Hepatocyte (in vitro differentiated cells): ENCODE data around the gene THEM5.

Experiments used
- CTCF ChIP-seq: fragments of 200-600 bp; sonication (generic); IDR thresholded peaks from 2 replicates; pipeline ENCODE4 v1.5.1; 2016; ENCODE audit warnings: antibody characterized with exemption, mild to moderate bottlenecking; ENCODE audit not compliant: poor library complexity
- EZH2phosphoT487 ChIP-seq: fragments of 200-600 bp; sonication (generic); IDR thresholded peaks from one replicate; pipeline ENCODE4 v1.6.1; 2018; ENCODE audit warnings: antibody characterized with exemption, mild to moderate bottlenecking, low read depth, moderate library complexity; ENCODE audit not compliant: unreplicated experiment, severe bottlenecking

DNA sequence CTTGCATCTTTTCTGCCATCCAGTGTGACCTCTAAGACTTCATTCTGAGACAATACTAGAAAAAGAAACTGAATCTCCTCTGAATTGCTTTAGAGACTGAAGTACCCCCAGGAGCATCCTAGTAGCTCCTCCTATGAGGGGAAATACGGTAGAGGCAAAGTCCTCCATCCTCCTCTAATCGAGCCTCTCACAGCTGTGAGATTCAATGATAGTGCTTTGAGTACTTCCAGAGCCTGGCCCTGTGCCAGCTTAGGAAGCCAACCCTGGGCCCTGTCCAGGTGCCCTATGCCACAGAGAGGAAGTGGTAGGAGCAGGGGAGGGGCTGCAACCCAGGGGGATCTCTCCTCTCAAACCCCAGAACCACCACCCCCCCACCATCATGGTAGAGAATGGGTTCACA, 32.6 kb downstream of the THEM5 start:
- TF ChIP-seq EZH2phosphoT487 = no peak
- TF ChIP-seq CTCF = no peak
